A673 (cell line): ENCODE data around the gene LHFPL2. TPM values are rescaled to one million over a fixed set of nuclear protein-coding genes. Genes with fewer than 3 reads are reported as not detected.
A peak's percentile ranks its signal among the peaks of the same experiment; 100 is the strongest.
"Not testable (repeated sequence)": the region's sequence is repeated elsewhere in the genome, so short reads cannot be mapped to it uniquely, and the experiment has no call there.

Experiments used
- Bru-seq: library from RNA; stranded (reverse); fragments of 400-500 nt; gene quantifications from one replicate; lab custom pipeline; 2021; lab: Mats Ljungman, UMichigan
- BruChase-seq, 2 experiments: library from RNA; stranded (reverse); fragments of 400-500 nt; gene quantifications; one replicate each; lab custom pipeline; 2021; lab: Mats Ljungman, UMichigan
- BruUV-seq: library from RNA; stranded (reverse); fragments of 400-500 nt; replicated peaks from 2 replicates; lab custom pipeline; 2021; lab: Mats Ljungman, UMichigan
- CTCF ChIA-PET: fragments of 300-600 bp; sonication (Branson Sonifier 250); formaldehyde crosslinking; loops from one replicate; lab custom pipeline; 2022; ENCODE audit warnings: antibody characterized with exemption; lab: Charles Lee
- POLR2A ChIA-PET: fragments of 300-600 bp; sonication (Branson Sonifier 250); formaldehyde crosslinking; loops from one replicate; lab custom pipeline; 2022; ENCODE audit warnings: antibody characterized with exemption; ENCODE audit not compliant: low non-redundant PET; lab: Charles Lee
- DNase-seq: peaks from one replicate; pipeline ENCODE4 v3.0.0-alpha.2; 2015; ENCODE audit warnings: low spot score
- H3K27ac ChIP-seq: fragments of 200-600 bp; sonication (generic); 2 replicates; pipeline ENCODE4 v1.5.1; 2016; ENCODE audit warnings: mixed run types, low read depth, mild to moderate bottlenecking, mixed read lengths, antibody characterized with exemption, low read length; ENCODE audit not compliant: poor library complexity, severe bottlenecking
- H3K27me3 ChIP-seq: fragments of 200-600 bp; sonication (generic); replicated peaks from 2 replicates; pipeline ENCODE4 v1.6.1; 2017; ENCODE audit warnings: mixed run types, low read depth, mild to moderate bottlenecking, mixed read lengths, antibody characterized with exemption, low read length; ENCODE audit not compliant: insufficient read depth, poor library complexity
- H3K36me3 ChIP-seq: fragments of 200-600 bp; sonication (generic); 2 replicates; pipeline ENCODE4 v1.6.1; 2016; ENCODE audit warnings: mixed run types, mild to moderate bottlenecking, mixed read lengths, antibody characterized with exemption, low read length; ENCODE audit not compliant: insufficient read depth, poor library complexity, severe bottlenecking
- H3K4me1 ChIP-seq: fragments of 200-600 bp; sonication (generic); 2 replicates; pipeline ENCODE4 v1.6.1; 2017; ENCODE audit warnings: mixed run types, mild to moderate bottlenecking, mixed read lengths, antibody characterized with exemption, low read length; ENCODE audit not compliant: insufficient read depth, poor library complexity, severe bottlenecking
- H3K4me3 ChIP-seq: fragments of 200-600 bp; sonication (generic); 2 replicates; pipeline ENCODE4 v1.5.1; 2016; ENCODE audit warnings: low read depth, mixed run types, mild to moderate bottlenecking, mixed read lengths, low read length; ENCODE audit not compliant: poor library complexity, severe bottlenecking
- H3K9me3 ChIP-seq: fragments of 200-600 bp; sonication (generic); 2 replicates; pipeline ENCODE4 v1.6.1; 2016; ENCODE audit warnings: mixed run types, low read depth, mild to moderate bottlenecking, mixed read lengths, antibody characterized with exemption, low read length; ENCODE audit not compliant: poor library complexity, severe bottlenecking
- CTCF ChIP-seq: fragments of 300-800, 200-600 bp; sonication (generic); conservative IDR thresholded peaks from 2 replicates; pipeline ENCODE4 v1.5.1; 2017; ENCODE audit warnings: low read depth, mild to moderate bottlenecking, antibody characterized with exemption, low read length, moderate library complexity, mixed read lengths
- EZH2 ChIP-seq: fragments of 200-600 bp; sonication (generic); IDR thresholded peaks from 2 replicates; pipeline ENCODE4 v1.6.1; 2017; ENCODE audit warnings: borderline replicate concordance, low read depth, mild to moderate bottlenecking, mixed read lengths, antibody characterized with exemption, low read length; ENCODE audit not compliant: poor library complexity, severe bottlenecking
- intact Hi-C: fragments of 100-400 bp; cut with micrococcal nuclease; formaldehyde crosslinking; loops from one replicate; pipeline ENCODE4 v1.10.0; 2022; ENCODE audit not compliant: unreplicated experiment
- long read RNA-seq: library from polyadenylated mRNA; stranded (forward); transcript quantifications from one replicate; pipeline ENCODE4 v2.0.0, GENCODE V29; 2022
- total RNA-seq: library from RNA; stranded (reverse); gene quantifications from 2 replicates; pipeline ENCODE4 v1.2.3, GENCODE V29; 2021

The LHFPL2 gene
- total RNA-seq (6.2 and 7.3 TPM in 2 replicates), Bru-seq, nascent RNA (percentile 57 among the genes with signal in this experiment), BruChase-seq, experiment 1, labeled RNA remaining after a 2-hour chase (percentile 54 among the genes with signal in this experiment), BruChase-seq, experiment 2, labeled RNA remaining after a 6-hour chase (percentile 43 among the genes with signal in this experiment)
- long read RNA-seq, full-length matches to known transcripts: 5 of 11 reads
- long read RNA-seq, partial matches to known transcripts: 2 of 11 reads
- long read RNA-seq, other reads (novel, unspliced or antisense): 4 of 11 reads

- intact Hi-C loops: no loop called here
- no TSS peak for BruUV-seq
Measured at GRCh38 chr5:78648359-78649210, at the start of gene LHFPL2. LHFPL2 (minus strand) TSS chr5:78648772; CDS start chr5:78510213, 138,559 bp downstream.

GRCh38 chr5:78696637-78697036 is 48.1 kb upstream of the LHFPL2 start:
- CTCF ChIA-PET: no interaction called here
- TF ChIP-seq CTCF (no peak), EZH2 (no peak)
- Histone ChIP-seq H3K4me1 (no peaks in the 10 kb centered on the region), H3K9me3 (peaks cover 3% of the 10 kb centered on the region), H3K27ac (no peak overlapping the region), H3K27me3 (no peaks in the 10 kb centered on the region), H3K4me3 (no peak overlapping the region), H3K36me3 (no peaks in the 10 kb centered on the region)
- intact Hi-C loops: no loop called here
- POLR2A ChIA-PET: no interaction called here
- DNase-seq: no peak
- no TSS peak for BruUV-seq

More at GRCh38 chr5:78648359-78649210, at the start of gene LHFPL2:
- TF ChIP-seq CTCF: no peak; the same call in 1 of the 2 replicates
- no peak for TF ChIP-seq EZH2
- Histone ChIP-seq H3K9me3 (no peaks in the 10 kb centered on the region), H3K4me1 (peaks cover 11% of the 10 kb centered on the region), H3K27me3 (no peaks in the 10 kb centered on the region), H3K27ac (peak within 1 kb of the TSS; percentile 67), H3K36me3 (no peaks in the 10 kb centered on the region), H3K4me3 (peak within 1 kb of the TSS; percentile 78)
- peak; percentile 71 for DNase-seq
- ChIA-PET CTCF (interaction anchor here (0.6 kb wide), 1 partner anchor 14 kb away, joined by 3 read pairs; no protein-coding TSS in a partner anchor), POLR2A (no interaction called here)

GRCh38 chr5:78696052-78696451 is 47.5 kb upstream of the LHFPL2 start:
- H3K4me3 ChIP-seq, H3K27ac ChIP-seq, H3K36me3 ChIP-seq, intact Hi-C loops, BruUV-seq, CTCF ChIA-PET, H3K9me3 ChIP-seq, H3K4me1 ChIP-seq, DNase-seq, POLR2A ChIA-PET, H3K27me3 ChIP-seq: not testable (repeated sequence)
